ENCODE data around the gene IGSF21. TPM values are rescaled to one million over a fixed set of nuclear protein-coding genes. Genes with fewer than 3 reads are reported as not detected.

IGSF21 gene
- total RNA-seq, 1 donor from 2014 or later: 4.4 TPM

DNA sequence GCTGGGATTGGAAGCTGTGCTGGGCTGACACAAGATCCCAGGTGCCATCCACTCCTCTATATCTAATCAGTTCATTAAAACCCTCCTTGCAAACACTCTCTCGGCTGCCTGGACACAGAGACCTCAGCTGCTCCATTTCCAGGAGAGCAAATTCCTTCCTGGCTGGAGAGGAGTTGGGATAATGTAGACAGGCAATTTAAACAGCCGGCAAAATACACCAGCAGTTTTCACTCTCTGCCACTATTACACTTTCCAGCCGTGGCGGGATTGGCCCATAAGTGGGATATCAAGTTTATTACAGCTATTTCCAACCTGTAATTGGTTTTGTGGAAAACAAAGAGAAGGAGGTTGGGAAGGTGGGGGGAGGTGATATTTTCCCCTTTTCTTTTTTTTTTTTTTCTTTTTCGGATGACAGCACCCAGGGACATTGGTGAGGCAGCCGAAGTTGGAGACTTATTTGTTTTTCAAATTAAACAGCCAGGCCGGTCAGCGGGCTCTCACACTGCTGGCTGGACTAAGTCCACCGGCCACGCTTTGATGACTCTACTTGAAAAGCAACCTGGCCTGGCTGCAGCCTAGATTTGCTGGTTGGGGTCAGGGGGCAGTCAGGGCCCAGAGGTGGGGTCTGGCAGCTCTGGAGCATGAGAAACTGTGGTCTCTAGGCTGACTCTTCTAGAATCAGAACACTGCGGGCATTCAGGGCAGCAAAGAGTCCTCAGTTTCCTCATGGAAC lies 177.4 kb downstream of the IGSF21 start:
- no peak for TF ChIP-seq CTCF (IDR thresholded peaks at IDR 0.05; ENCODE audit: unreplicated experiment)
- Mint-ChIP-seq H3K27ac (ENCODE audit: unreplicated experiment) (no peak overlapping the region), H3K4me1 (ENCODE audit: unreplicated experiment) (no peaks in the 10 kb centered on the region), H3K4me3 (ENCODE audit: unreplicated experiment) (no peak overlapping the region), H3K36me3 (ENCODE audit: low read depth, unreplicated experiment) (no peaks in the 10 kb centered on the region), H3K27me3 (ENCODE audit: unreplicated experiment) (peaks cover 12% of the 10 kb centered on the region), H3K9me3 (ENCODE audit: unreplicated experiment) (no peaks in the 10 kb centered on the region)
- DNase-seq (ENCODE audit: low spot score): no peak

DNA sequence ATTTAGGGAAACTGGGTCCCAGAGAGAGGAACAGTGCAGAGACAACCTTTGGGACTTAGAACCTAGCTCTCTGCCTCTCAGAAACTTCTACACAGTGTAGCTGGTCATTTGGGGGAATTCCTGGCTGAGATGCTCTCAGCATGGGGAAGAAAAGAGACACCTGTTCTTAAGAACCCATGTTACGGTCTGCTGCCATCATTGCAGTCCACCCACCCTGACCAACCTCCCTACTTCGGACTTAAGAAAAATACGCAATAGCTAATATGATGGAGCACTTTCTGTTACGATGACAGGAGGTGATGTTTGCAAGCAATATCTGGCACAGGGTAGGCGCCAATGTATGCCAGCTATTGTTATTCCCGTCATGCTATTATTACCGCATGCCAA lies 177.9 kb downstream of the IGSF21 start:
- DNase-seq (ENCODE audit: low spot score): no peak
- Mint-ChIP-seq H3K27ac (ENCODE audit: unreplicated experiment) (no peak overlapping the region), H3K4me3 (ENCODE audit: unreplicated experiment) (no peak overlapping the region), H3K4me1 (ENCODE audit: unreplicated experiment) (no peaks in the 10 kb centered on the region), H3K36me3 (ENCODE audit: low read depth, unreplicated experiment) (no peaks in the 10 kb centered on the region), H3K27me3 (ENCODE audit: unreplicated experiment) (peaks cover 12% of the 10 kb centered on the region), H3K9me3 (ENCODE audit: unreplicated experiment) (no peaks in the 10 kb centered on the region)
- no peak for TF ChIP-seq CTCF (IDR thresholded peaks at IDR 0.05; ENCODE audit: unreplicated experiment)

DNA sequence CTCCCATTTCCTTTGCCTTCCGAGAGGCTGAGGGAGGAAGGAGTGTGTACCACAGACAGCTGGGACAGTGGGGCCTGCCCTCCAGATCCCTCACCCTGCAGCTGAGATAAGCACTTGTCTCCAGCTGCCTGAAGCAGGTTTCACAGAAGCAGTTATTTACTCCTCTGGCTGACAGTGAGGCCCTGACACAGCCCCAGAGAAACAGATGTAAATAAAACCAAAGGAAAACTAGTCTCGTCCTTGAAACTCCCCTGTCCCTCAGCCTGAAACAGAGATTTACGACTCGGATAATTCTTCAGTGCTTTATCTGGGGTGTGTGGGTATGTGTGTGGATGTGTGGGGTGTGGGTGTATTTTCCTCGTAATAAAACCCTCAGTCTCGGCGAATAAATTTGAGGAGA lies 181.1 kb downstream of the IGSF21 start:
- no peak for TF ChIP-seq CTCF (IDR thresholded peaks at IDR 0.05; ENCODE audit: unreplicated experiment)
- Mint-ChIP-seq H3K4me3 (ENCODE audit: unreplicated experiment) (no peak overlapping the region), H3K27ac (ENCODE audit: unreplicated experiment) (no peak overlapping the region), H3K9me3 (ENCODE audit: unreplicated experiment) (no peaks in the 10 kb centered on the region), H3K4me1 (ENCODE audit: unreplicated experiment) (peaks cover 5% of the 10 kb centered on the region), H3K36me3 (ENCODE audit: low read depth, unreplicated experiment) (no peaks in the 10 kb centered on the region), H3K27me3 (ENCODE audit: unreplicated experiment) (peaks cover 12% of the 10 kb centered on the region)
- no peak for DNase-seq (ENCODE audit: low spot score)

- Mint-ChIP-seq H3K27me3 (ENCODE audit: unreplicated experiment) (peaks cover 10% of the 10 kb centered on the region), H3K36me3 (ENCODE audit: low read depth, unreplicated experiment) (no peaks in the 10 kb centered on the region), H3K27ac (ENCODE audit: unreplicated experiment) (no peak overlapping the region), H3K4me3 (ENCODE audit: unreplicated experiment) (no peak overlapping the region), H3K9me3 (ENCODE audit: unreplicated experiment) (no peaks in the 10 kb centered on the region), H3K4me1 (ENCODE audit: unreplicated experiment) (peaks cover 5% of the 10 kb centered on the region)
- DNase-seq (ENCODE audit: low spot score): no peak
- TF ChIP-seq CTCF (IDR thresholded peaks at IDR 0.05; ENCODE audit: unreplicated experiment): no peak
Measured at GRCh38 chr1:18289597-18289996, 182.0 kb downstream of the IGSF21 start.

DNA sequence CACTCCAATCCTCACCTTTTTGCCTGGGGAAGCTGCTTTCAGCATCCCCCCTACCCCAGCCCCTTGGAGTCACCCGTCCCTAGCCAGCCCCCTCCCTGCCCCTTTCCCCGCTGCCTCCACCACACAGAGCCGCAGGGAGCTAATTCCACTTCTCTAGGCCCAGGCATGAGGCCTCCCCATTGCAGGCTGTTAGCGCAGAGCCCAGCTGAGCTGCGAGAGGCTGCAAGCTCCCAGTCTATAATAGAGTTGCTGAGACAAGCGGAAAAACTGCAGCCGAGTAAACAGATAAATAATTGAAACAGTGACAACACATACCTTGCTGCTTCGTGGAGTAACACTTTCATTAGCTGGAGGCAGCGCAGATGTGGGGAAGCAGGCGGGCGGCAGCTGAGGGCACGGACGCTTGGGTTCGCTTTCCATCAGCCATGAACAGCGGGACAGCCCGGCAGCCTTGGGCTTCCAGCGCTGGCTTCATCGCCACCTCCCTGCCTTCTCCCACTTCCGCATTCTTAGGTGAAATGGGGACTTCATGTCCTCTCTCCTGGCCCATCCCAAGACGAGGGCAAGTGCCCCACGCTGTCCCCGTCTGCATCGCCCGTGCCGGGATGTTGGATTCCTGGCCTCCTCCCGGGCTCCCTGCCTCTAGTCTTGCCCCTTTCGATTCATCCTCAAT lies 183.3 kb downstream of the IGSF21 start:
- Mint-ChIP-seq H3K4me3 (ENCODE audit: unreplicated experiment) (no peak overlapping the region), H3K9me3 (ENCODE audit: unreplicated experiment) (no peaks in the 10 kb centered on the region), H3K27ac (ENCODE audit: unreplicated experiment) (no peak overlapping the region), H3K4me1 (ENCODE audit: unreplicated experiment) (peaks cover 5% of the 10 kb centered on the region), H3K27me3 (ENCODE audit: unreplicated experiment) (peaks cover 14% of the 10 kb centered on the region), H3K36me3 (ENCODE audit: low read depth, unreplicated experiment) (no peaks in the 10 kb centered on the region)
- TF ChIP-seq CTCF (IDR thresholded peaks at IDR 0.05; ENCODE audit: unreplicated experiment): no peak
- DNase-seq (ENCODE audit: low spot score): no peak
